Fibroblast of mammary gland (primary cell): Measurements from ENCODE around the gene MMP15.
A peak's percentile ranks its signal among the peaks of the same experiment; 100 is the strongest.
"Not testable (repeated sequence)": the region's sequence is repeated elsewhere in the genome, so short reads cannot be mapped to it uniquely, and the experiment has no call there.

Experiments
- DNase-seq: peaks from one replicate; pipeline ENCODE4 v3.0.0-alpha.2; 2010; ENCODE audit warnings: low read depth
- H3K4me3 ChIP-seq: 2 replicates; pipeline ENCODE4 v1.5.1; 2011; ENCODE audit warnings: low read depth, mild to moderate bottlenecking, low read length, moderate library complexity; ENCODE audit not compliant: control insufficient read depth
- TF ChIP-seq, protein P1 (sequence below): conservative IDR thresholded peaks from 2 replicates; pipeline ENCODE4 v1.5.1; 2011; ENCODE audit warnings: low read depth, low read length, inconsistent platforms; ENCODE audit not compliant: control insufficient read depth, insufficient read depth

Gene MMP15

DNA sequence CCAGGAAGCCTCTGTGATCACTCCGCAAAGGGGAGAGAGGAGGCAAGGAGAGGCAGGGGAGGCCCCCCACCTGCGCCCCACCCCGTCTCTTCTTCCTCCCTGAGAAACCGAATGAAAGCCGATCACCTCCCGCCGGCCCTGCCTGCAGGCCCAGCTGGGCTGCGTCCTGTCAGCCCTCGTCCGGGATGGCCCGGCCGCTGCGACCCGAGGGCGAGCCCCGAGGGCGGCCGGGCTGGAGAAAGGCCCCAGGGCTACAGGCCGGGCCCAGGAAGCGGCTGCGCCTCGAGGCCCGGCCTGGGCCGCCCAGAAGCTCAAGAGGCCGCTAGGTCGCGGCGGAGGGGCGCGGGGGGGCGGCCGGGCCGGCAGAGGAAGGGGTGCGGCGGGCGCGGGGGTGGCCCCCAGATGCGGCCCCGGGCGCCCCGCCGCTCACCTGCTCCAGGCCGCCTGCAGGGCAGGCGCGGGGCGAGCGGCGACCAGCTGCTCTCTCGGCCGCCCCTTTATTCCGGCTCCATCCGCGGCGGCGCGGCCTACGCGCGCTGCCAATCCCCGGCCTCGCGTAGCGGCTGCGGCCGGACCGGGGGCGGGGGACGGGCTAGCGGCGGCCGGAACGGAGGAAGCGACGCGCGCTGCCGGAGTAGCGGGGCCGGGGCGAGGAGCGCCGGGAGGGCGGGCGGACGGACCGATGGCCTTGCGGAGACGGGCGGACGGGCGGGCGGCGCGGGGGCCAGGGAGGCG is 25.4 kb upstream of the MMP15 start, which contains the start of gene ZNF319:
ZNF319 (minus strand) TSS at position 702 of the 735 bp plus-strand sequence. CDS start 2,407 bp downstream, outside the sequence.
- DNase-seq: no peak
- TF ChIP-seq, protein P1, sequence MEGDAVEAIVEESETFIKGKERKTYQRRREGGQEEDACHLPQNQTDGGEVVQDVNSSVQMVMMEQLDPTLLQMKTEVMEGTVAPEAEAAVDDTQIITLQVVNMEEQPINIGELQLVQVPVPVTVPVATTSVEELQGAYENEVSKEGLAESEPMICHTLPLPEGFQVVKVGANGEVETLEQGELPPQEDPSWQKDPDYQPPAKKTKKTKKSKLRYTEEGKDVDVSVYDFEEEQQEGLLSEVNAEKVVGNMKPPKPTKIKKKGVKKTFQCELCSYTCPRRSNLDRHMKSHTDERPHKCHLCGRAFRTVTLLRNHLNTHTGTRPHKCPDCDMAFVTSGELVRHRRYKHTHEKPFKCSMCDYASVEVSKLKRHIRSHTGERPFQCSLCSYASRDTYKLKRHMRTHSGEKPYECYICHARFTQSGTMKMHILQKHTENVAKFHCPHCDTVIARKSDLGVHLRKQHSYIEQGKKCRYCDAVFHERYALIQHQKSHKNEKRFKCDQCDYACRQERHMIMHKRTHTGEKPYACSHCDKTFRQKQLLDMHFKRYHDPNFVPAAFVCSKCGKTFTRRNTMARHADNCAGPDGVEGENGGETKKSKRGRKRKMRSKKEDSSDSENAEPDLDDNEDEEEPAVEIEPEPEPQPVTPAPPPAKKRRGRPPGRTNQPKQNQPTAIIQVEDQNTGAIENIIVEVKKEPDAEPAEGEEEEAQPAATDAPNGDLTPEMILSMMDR: no peak
- peak within 1 kb of the TSS; percentile 79 for H3K4me3 ChIP-seq

DNA sequence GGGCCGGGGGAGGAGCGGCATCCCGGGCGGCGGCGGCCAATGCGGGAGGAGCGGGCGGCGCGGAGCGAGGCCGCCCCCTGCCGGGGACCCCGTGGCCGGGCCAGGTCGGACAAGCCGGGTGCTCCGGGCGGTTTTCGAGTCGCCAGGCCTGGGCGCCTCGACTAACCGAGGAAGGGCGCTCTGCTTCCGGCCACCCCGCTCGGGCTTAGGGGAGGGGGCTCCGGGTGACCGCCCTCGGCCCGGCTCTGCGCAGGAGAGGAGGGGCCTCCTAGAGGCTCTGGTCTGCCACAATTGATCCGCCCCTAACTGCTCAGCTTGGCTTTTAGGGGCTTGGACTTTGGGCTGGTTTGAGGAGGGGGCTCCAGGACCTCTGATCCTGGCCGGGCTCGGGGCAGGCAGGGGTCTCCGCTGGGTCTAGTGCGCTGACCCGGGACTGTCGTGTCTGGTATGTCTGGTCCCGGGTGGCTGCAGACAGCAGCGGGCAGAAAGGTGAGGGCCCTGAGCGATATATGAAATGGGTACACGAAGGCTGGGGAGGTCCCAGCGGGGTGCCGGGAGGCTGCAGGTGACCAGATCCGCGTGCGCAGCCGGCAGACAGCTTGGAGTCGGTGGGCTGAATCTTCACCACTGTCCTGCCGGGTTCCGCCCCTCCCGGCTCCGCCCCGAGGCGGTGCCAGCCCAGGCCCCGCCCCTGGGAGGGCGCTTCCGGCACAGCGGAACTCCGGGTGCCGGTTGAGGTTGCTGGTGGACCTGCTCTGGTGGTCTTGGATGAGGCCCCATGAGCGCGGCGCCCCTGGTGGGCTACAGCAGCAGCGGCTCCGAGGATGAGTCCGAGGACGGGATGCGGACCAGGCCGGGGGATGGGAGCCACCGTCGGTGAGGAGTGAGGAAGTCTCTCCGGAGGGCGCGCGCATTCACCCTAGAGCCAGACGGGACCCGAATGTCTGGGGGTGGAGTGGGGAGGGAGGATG is 24.6 kb upstream of the MMP15 start, which contains the start of gene USB1:
USB1 (plus strand) TSS at position 702 of the 971 bp plus-strand sequence; CDS start at position 779, 77 bp downstream.
- TF ChIP-seq, protein P1: no peak
- peak within 1 kb of the TSS; percentile 79 for H3K4me3 ChIP-seq
- DNase-seq: peak; percentile 69

DNA sequence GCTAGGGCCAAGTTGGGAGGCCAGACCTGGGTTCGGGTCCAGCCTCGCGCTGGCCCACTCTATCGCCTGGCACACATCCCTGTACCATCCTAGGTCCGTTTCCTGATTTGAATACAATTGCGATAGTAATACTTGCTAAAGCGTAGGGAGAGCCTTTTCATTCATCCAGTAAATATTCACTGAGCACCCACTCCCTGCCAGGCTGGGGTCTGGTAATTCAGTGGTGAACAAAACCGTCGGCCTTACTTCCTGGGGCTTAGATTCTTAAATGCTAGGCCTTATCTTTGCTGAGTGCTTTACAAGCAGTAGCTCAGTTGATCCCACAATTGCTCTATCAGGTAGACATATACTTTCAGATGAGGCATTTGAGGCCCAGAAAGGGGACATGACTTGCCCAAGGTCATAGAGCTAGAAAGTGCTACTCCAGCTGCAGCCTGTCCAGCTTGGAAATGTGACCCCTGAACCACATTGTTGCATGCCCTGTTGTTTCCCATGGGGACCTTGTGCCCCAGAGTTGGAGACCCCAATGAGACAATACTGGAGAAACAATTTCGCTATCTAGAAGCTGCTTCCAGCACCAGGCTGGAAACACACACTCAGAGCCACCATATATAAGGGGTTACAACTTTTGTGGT is 23.7 kb upstream of the MMP15 start:
- TF ChIP-seq, protein P1: no peak
- DNase-seq: peak; percentile 28
- H3K4me3 ChIP-seq: peak overlapping the region; percentile 79

DNA sequence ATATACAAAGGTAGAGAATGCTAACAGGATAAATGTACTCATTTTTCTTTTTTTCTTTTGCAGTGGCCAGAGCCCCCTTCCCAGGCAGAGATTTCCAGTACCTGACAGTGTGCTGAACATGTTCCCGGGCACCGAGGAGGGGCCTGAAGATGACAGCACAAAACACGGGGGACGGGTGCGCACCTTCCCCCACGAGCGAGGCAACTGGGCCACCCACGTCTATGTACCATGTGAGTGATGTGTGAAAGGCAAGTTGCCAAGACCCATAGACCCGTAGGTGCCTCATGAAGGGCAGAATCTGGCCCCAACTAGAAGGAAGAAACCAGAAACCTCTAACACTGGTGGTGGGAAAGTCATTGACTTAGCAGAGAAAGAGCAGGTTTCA is 23.1 kb upstream of the MMP15 start:
- H3K4me3 ChIP-seq: no peak overlapping the region
- DNase-seq: no peak
- TF ChIP-seq, protein P1: no peak

DNA sequence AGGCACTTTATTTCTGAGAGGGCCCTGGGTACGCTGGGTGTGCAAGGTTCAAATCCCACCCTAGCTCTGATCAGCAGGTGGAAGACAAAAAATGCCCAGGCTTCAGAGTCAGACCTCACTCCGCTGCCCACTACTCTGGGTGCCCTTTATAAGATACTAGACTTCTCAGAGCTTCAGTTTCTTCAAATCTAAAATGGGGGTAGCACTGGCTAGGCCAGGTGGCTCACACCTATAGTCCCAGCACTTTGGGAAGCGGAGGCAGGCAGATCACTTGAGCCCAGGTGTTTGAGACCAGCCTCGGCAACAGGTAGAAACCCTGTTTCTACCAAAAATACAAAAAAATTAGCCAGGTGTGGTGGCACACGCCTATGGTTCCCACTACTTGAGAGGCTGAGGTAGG is 22.6 kb upstream of the MMP15 start:
- TF ChIP-seq, protein P1: no peak
- no peak for DNase-seq
- no peak overlapping the region for H3K4me3 ChIP-seq

DNA sequence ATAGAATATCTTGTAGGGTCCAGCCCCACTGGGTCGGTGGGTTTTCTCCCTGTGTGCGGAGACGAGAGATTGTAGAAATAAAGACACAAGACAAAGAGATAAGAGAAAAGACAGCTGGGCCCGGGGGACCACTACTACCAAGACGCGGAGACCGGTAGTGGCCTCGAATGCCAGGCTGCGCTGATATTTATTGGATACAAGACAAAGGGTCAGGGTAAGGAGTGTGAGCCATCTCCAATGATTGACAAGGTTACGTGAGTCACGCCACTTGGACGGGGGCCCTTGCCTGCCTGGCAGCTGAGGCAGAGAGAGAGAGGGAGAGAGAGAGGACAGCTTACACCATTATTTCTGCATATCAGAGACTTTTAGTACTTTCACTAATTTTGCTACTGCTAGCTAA is 20.8 kb upstream of the MMP15 start:
- H3K4me3 ChIP-seq: not testable (repeated sequence)
- peak; percentile 41 for DNase-seq
